ENCODE measurements around the gene TBL1XR1. TPM values are rescaled to one million over a fixed set of nuclear protein-coding genes. Genes with fewer than 3 reads are reported as not detected.

The TBL1XR1 gene
- 10 to 100 TPM; 42.2 to 93.0 (median 51.0) TPM for total RNA-seq
- 10 to 100 TPM; 14.1 to 15.2 TPM for polyA plus RNA-seq

DNA sequence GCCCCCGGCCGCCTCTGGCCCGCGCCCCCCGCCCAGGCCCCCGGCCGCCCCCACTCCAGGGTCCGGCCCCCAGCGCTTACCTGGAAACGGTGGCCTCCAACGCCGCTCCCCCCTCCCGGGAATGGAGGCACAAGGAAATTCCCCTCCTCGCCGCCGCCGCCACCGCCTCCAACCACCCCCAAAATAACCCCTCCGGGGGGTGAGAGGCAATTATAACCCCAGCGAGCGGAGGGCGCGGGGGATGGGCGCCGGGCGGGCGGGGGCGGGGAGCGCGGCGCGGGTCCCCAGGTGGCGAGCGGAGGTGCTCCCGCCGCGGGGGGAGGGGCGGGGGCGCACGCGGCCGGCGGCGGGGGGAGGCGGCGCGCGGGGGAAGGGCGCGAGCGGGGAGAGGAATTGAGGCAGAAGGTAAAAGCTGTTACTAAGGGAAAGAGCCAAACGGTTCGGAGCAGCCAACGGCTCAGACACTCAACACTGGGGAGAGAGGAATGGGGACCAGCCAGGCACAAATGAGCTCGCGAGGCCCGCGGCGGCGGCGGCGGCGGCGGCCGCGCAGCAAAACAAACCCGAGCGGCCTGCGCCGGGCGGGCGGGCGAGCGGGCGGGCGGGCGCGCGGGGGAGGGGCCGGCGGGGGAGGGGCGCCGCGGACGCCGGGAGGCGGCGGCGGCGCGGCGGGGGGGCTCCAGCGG lies at the start of gene TBL1XR1:
TSS of gene TBL1XR1 (minus strand) at position 442 of the 686 bp plus-strand sequence. CDS start 132,505 bp downstream, outside the sequence.
- TF ChIP-seq, protein P1, sequence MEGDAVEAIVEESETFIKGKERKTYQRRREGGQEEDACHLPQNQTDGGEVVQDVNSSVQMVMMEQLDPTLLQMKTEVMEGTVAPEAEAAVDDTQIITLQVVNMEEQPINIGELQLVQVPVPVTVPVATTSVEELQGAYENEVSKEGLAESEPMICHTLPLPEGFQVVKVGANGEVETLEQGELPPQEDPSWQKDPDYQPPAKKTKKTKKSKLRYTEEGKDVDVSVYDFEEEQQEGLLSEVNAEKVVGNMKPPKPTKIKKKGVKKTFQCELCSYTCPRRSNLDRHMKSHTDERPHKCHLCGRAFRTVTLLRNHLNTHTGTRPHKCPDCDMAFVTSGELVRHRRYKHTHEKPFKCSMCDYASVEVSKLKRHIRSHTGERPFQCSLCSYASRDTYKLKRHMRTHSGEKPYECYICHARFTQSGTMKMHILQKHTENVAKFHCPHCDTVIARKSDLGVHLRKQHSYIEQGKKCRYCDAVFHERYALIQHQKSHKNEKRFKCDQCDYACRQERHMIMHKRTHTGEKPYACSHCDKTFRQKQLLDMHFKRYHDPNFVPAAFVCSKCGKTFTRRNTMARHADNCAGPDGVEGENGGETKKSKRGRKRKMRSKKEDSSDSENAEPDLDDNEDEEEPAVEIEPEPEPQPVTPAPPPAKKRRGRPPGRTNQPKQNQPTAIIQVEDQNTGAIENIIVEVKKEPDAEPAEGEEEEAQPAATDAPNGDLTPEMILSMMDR (IDR thresholded peaks at IDR 0.05), result no peak
- DNase-seq (peak; percentile 91 to 95 (median 94)), FAIRE-seq (no peak), ATAC-seq (peak; percentile 73 to 86 (median 83))
- H3K27ac ChIP-seq, result peak within 1 kb of the TSS; percentile 89 to 96 (median 96)
- intact Hi-C loops (cut with DNase I), result loop anchor here in 2 of 3 donors (2.0 to 10.0 kb wide), 4 partner anchors 132 to 162 kb away; no protein-coding TSS in a partner anchor
- H3K9me3 ChIP-seq, result no peaks in the 10 kb centered on the region
- H3K36me3 ChIP-seq, result no peaks in the 10 kb centered on the region
- WGBS, 2 donors, result 0 to 1% methylated on average over 4 to 86 of the region's 93 CpGs
- H3K27me3 ChIP-seq, result no peaks in the 10 kb centered on the region
- H3K4me1 ChIP-seq, result peaks cover 0 to 18% (median 5%) of the 10 kb centered on the region in 3 donors
- H3K4me3 ChIP-seq, result peak within 1 kb of the TSS; percentile 57 to 78 (median 76)

DNA sequence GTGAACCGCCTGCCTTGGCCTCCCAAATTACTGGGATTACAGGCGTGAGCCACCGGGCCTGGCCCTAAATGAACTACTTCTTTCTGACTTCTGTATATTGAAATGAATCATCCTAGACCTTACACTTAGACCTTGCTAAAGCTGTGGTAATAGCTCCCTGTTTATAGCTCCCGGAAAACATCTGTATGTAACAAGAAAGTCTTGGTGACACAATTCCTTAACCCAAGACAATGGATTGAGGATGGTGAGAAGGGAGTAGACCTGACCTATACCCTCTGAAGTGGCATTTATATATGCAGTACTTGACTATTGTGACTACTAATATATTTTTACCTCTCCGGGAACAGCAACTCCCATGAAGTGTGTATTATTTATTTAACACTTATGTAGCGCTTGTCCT lies 48.0 kb upstream of the TBL1XR1 start:
- Histone ChIP-seq H3K27me3 (no peaks in the 10 kb centered on the region), H3K4me1 (no peaks in the 10 kb centered on the region), H3K36me3 (no peaks in the 10 kb centered on the region), H3K4me3 (no peak overlapping the region), H3K27ac (no peak overlapping the region), H3K9me3 (no peaks in the 10 kb centered on the region)
- DNase-seq, result no peak
- intact Hi-C loops (cut with DNase I), result no loop called here
- no peak for FAIRE-seq
- TF ChIP-seq, protein P1 (IDR thresholded peaks at IDR 0.05), result no peak
- 90 to 95% methylated on average over 6 of the region's 6 CpGs for WGBS, 2 donors
- ATAC-seq, result no peak

DNA sequence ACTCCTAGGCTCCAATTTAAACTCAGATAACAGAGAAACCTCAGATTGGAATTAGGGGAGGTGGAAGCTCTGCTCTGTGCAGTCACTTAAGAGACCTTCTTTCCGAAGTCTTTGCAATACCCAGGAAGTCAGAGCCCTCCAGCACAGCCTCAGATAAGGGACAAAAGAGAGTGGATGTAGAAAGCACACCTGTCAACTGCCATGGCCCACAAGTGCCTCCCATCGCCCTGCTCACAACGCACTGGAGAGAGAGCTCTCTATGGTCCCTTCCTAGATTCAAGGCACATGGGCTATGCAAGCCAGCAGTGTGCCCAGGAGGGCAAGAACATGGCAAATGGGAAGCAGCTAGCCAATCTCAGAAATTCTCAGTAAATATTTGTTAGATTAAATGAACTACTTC lies 47.3 kb upstream of the TBL1XR1 start:
- intact Hi-C loops (cut with DNase I), result no loop called here
- TF ChIP-seq, protein P1 (IDR thresholded peaks at IDR 0.05), result no peak
- no peaks in the 10 kb centered on the region for H3K27me3 ChIP-seq
- H3K4me3 ChIP-seq, result no peak overlapping the region
- no peaks in the 10 kb centered on the region for H3K36me3 ChIP-seq
- DNase-seq (no peak), FAIRE-seq (no peak), ATAC-seq (no peak)
- no peak overlapping the region for H3K27ac ChIP-seq
- no peaks in the 10 kb centered on the region for H3K4me1 ChIP-seq
- no peaks in the 10 kb centered on the region for H3K9me3 ChIP-seq
- 87 to 90% methylated on average over 3 of the region's 3 CpGs for WGBS, 2 donors

DNA sequence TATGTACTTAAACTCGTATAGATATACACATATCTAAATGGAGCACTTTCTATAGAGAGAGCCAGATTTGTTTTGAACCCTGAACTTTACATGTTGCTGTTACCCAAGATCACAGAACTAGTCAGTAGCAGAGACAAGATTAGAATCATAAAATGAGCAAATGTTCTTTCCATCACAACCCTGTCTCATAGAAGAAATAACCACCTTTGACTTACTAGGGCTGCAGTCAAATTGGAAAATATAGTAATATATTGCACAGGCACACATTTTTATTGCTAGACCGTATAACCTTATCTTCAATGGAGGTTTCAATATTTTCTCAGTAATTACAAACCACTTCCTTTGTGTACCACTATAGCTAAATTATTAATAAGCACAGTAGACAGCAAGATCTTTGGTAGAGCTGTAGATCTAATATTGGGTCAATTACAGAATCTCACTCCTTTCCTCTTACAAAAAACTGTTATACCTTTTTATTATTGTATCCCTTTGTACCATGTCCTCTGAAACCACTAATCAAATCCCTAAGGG lies 41.5 kb upstream of the TBL1XR1 start:
- 77 to 92% methylated on average over 2 of the region's 2 CpGs for WGBS, 2 donors
- Histone ChIP-seq H3K4me3 (no peak overlapping the region), H3K27me3 (no peaks in the 10 kb centered on the region), H3K9me3 (no peaks in the 10 kb centered on the region), H3K36me3 (no peaks in the 10 kb centered on the region), H3K4me1 (no peaks in the 10 kb centered on the region), H3K27ac (no peak overlapping the region)
- TF ChIP-seq, protein P1 (IDR thresholded peaks at IDR 0.05), result no peak
- intact Hi-C loops (cut with DNase I), result no loop called here
- ATAC-seq (no peak), DNase-seq (no peak), FAIRE-seq (no peak)

DNA sequence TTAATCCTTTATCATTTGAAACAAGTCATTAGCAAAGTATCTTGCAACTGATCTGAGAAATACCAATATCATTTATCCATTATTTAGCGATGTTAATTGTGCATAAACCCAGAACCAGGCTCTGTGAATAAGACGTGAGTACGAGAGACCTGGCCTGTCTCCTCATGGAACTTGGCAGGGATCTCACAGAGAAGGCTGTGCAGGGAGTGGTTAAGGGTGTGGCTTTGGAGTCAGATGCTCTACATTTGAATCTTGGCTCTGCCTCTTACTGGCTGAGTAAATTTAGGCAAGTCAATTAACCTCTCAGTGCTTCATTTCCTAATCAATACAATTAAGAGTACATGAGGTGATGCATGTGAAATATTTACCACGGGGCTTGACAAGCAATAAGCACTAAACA lies 39.9 kb upstream of the TBL1XR1 start:
- H3K27ac ChIP-seq, result no peak overlapping the region
- TF ChIP-seq, protein P1 (IDR thresholded peaks at IDR 0.05), result no peak
- H3K9me3 ChIP-seq, result no peaks in the 10 kb centered on the region
- FAIRE-seq (no peak), DNase-seq (no peak), ATAC-seq (no peak)
- H3K27me3 ChIP-seq, result no peaks in the 10 kb centered on the region
- WGBS, 2 donors, result 79 to 90% methylated on average over 4 of the region's 4 CpGs
- intact Hi-C loops (cut with DNase I), result no loop called here
- H3K4me1 ChIP-seq, result no peaks in the 10 kb centered on the region
- H3K36me3 ChIP-seq, result no peaks in the 10 kb centered on the region
- no peak overlapping the region for H3K4me3 ChIP-seq

All from pancreas (tissue), 10 donors.